Testis (tissue), 3 donors: ENCODE measurements around the gene CGNL1. TPM values are rescaled to one million over a fixed set of nuclear protein-coding genes. Genes with fewer than 3 reads are reported as not detected.

ENCODE experiments used
- DNase-seq: peaks from one replicate; pipeline ENCODE4 v3.0.0-alpha.2; 2019
- H3K27ac ChIP-seq, 2 donors: fragments of 200-600 bp; sonication (generic); one replicate each; pipeline ENCODE4 v1.5.1; 2019
- H3K27me3 ChIP-seq: fragments of 200-600 bp; sonication (generic); one replicate; pipeline ENCODE4 v1.5.1; 2019
- H3K36me3 ChIP-seq: fragments of 200-600 bp; sonication (generic); one replicate; pipeline ENCODE4 v1.5.1; 2017; ENCODE audit warnings: low read depth; ENCODE audit errors: missing control alignments
- H3K4me1 ChIP-seq: fragments of 200-600 bp; sonication (generic); one replicate; pipeline ENCODE4 v1.5.1; 2019
- H3K4me3 ChIP-seq, 2 donors: fragments of 200-600 bp; sonication (generic); one replicate each; pipeline ENCODE4 v1.5.1; 2017 to 2019
- H3K9me3 ChIP-seq: fragments of 200-600 bp; sonication (generic); one replicate; pipeline ENCODE4 v1.5.1; 2017
- CTCF ChIP-seq, 3 experiments: fragments of 450-650 bp in 2 of 3; fragments of 200-600 bp in 1 of 3; sonication (generic) in 1 of 3; IDR thresholded peaks; one replicate each; pipeline ENCODE4 v1.5.1; 2016 to 2019; ENCODE audit warnings: antibody characterized with exemption in 3 of 3, mild to moderate bottlenecking in 2 of 3, moderate library complexity in 1 of 3
- POLR2A ChIP-seq: fragments of 450-650 bp; IDR thresholded peaks from one replicate; pipeline ENCODE4 v1.6.1; 2017; ENCODE audit warnings: antibody characterized with exemption, mild to moderate bottlenecking, moderate library complexity
- WGBS, 2 donors: methylation state at CpG; one replicate each; pipeline ENCODE4 v1.1.5; 2018; 5-methylcytosine and 5-hydroxymethylcytosine counted together
- intact Hi-C: fragments of 100-400 bp; cut with DNase I; formaldehyde crosslinking; loops from one replicate; pipeline ENCODE4 v1.15.1; 2023; ENCODE audit warnings: low total_unique reads
- polyA plus RNA-seq: library from polyadenylated mRNA; stranded (reverse); fragments of 350-450 nt; fragmentation: Illumina TruSeq; extraction: RNeasy Lipid Tissue Mini Kit (QIAGEN cat#74804); gene quantifications from one replicate; pipeline ENCODE4 v1.2.3, GENCODE V29; 2014; ENCODE audit warnings: low read depth, low replicate concordance; ENCODE audit not compliant: insufficient read depth
- total RNA-seq, 2 donors: library from RNA; depleted of rRNA; stranded (reverse); fragments of >200 nt; gene quantifications; one replicate each; pipeline ENCODE4 v1.2.3, GENCODE V29; 2016

CGNL1 gene
- total and polyA plus RNA-seq, 3 donors from 2014 or later: 21.0 to 40.2 (median 29.2) TPM

GRCh38 chr15:57358571-57358970 is 17.7 kb upstream of the CGNL1 start:
- intact Hi-C loops: no loop called here
- no peak overlapping the region for H3K4me3 ChIP-seq
- no peaks in the 10 kb centered on the region for H3K27me3 ChIP-seq
- H3K27ac ChIP-seq: no peak overlapping the region
- no peaks in the 10 kb centered on the region for H3K36me3 ChIP-seq
- H3K4me1 ChIP-seq: no peaks in the 10 kb centered on the region
- TF ChIP-seq CTCF (IDR thresholded peaks at IDR 0.05) (no peak), POLR2A (no peak)
- no peaks in the 10 kb centered on the region for H3K9me3 ChIP-seq
- 85 to 88% methylated on average over 2 of the region's 2 CpGs for WGBS, 2 donors
- no peak for DNase-seq

- WGBS, 2 donors: 77 to 86% methylated on average over 1 of the region's 1 CpG
- no peak for DNase-seq
- no peaks in the 10 kb centered on the region for H3K27me3 ChIP-seq
- TF ChIP-seq CTCF (IDR thresholded peaks at IDR 0.05) (no peak), POLR2A (no peak)
- intact Hi-C loops: no loop called here
- no peak overlapping the region for H3K4me3 ChIP-seq
- H3K36me3 ChIP-seq: no peaks in the 10 kb centered on the region
- H3K9me3 ChIP-seq: no peaks in the 10 kb centered on the region
- H3K4me1 ChIP-seq: no peaks in the 10 kb centered on the region
- no peak overlapping the region for H3K27ac ChIP-seq
These were observed 12.6 kb upstream of the CGNL1 start for GRCh38 chr15:57363661-57364060.

GRCh38 chr15:57364282-57365007 is 11.9 kb upstream of the CGNL1 start:
- intact Hi-C loops: no loop called here
- H3K4me3 ChIP-seq: no peak overlapping the region
- WGBS, 2 donors: 53 to 63% methylated on average over 9 of the region's 9 CpGs
- DNase-seq: no peak
- no peaks in the 10 kb centered on the region for H3K36me3 ChIP-seq
- no peaks in the 10 kb centered on the region for H3K4me1 ChIP-seq
- peak overlapping the region in 1 of 2 donors; percentile 11 for H3K27ac ChIP-seq
- no peaks in the 10 kb centered on the region for H3K27me3 ChIP-seq
- no peaks in the 10 kb centered on the region for H3K9me3 ChIP-seq
- TF ChIP-seq POLR2A: no peak
- no peak for TF ChIP-seq CTCF (IDR thresholded peaks at IDR 0.05)

DNA sequence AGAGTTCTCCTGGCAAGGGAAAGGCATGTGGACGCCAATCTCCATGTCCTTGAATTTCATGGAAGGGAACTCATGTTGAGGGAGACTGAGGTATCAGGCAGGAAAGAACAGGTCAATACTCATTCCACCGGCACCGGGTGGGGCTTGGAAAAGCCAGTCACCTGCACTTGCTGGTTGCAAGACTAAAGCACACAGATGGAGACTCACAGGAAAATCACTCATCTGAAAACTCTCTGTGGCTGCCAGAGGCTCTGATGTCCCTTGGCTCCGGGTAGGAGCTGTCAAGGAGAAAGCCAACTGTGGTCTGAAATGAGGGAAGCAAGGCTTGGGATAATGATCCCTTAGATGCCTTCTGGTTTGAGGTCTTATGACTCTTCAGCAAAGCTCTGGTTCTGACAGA is 8.7 kb upstream of the CGNL1 start:
- Histone ChIP-seq H3K27ac (no peak overlapping the region), H3K36me3 (no peaks in the 10 kb centered on the region), H3K27me3 (no peaks in the 10 kb centered on the region), H3K4me1 (no peaks in the 10 kb centered on the region), H3K4me3 (no peak overlapping the region), H3K9me3 (no peaks in the 10 kb centered on the region)
- TF ChIP-seq POLR2A (no peak), CTCF (IDR thresholded peaks at IDR 0.05) (no peak)
- no peak for DNase-seq
- 60 to 76% methylated on average over 4 of the region's 4 CpGs for WGBS, 2 donors
- intact Hi-C loops: no loop called here

- no peak for DNase-seq
- Histone ChIP-seq H3K4me1 (no peaks in the 10 kb centered on the region), H3K9me3 (no peaks in the 10 kb centered on the region), H3K4me3 (no peak overlapping the region), H3K27me3 (no peaks in the 10 kb centered on the region), H3K36me3 (no peaks in the 10 kb centered on the region), H3K27ac (no peak overlapping the region)
- WGBS, 2 donors: 72 to 92% methylated on average over 1 of the region's 1 CpG
- TF ChIP-seq POLR2A: no peak
- TF ChIP-seq CTCF (IDR thresholded peaks at IDR 0.05): no peak
- intact Hi-C loops: no loop called here
These were observed 5.4 kb upstream of the CGNL1 start for GRCh38 chr15:57370929-57371328.
